GM18873 (cell line): ENCODE data around the gene B9D2.

Experiments
- ATAC-seq: cut with Tn5 transposase; IDR thresholded peaks from one replicate; pipeline ENCODE4 v1.9.1; 2021; ENCODE audit warnings: mild to moderate bottlenecking, moderate library complexity, moderate number of reproducible peaks; ENCODE audit not compliant: unreplicated experiment, low FRiP score

B9D2 gene

GRCh38 chr19:41330946-41331678 is 32.8 kb downstream of the B9D2 start:
- ATAC-seq = no peak

- no peak for ATAC-seq
Measured at GRCh38 chr19:41330481-41330880, 33.5 kb downstream of the B9D2 start.

GRCh38 chr19:41328842-41329225 is 35.1 kb downstream of the B9D2 start:
- no peak for ATAC-seq

GRCh38 chr19:41328157-41328841 is 35.6 kb downstream of the B9D2 start:
- ATAC-seq = peak; percentile 3

- ATAC-seq = peak; percentile 49
Measured at GRCh38 chr19:41327576-41328156, 36.3 kb downstream of the B9D2 start.

- no peak for ATAC-seq
Measured at GRCh38 chr19:41327076-41327575, 36.8 kb downstream of the B9D2 start.

- no peak for ATAC-seq
Measured at GRCh38 chr19:41325947-41326706, 37.8 kb downstream of the B9D2 start.

GRCh38 chr19:41325640-41325946 is 38.4 kb downstream of the B9D2 start:
- ATAC-seq = no peak

GRCh38 chr19:41324921-41325639 is 38.9 kb downstream of the B9D2 start:
- ATAC-seq = no peak

- no peak for ATAC-seq
Measured at GRCh38 chr19:41324231-41324702, 39.7 kb downstream of the B9D2 start.

- no peak for ATAC-seq
Measured at GRCh38 chr19:41323430-41324125, 40.4 kb downstream of the B9D2 start.

GRCh38 chr19:41323023-41323422 is 40.9 kb downstream of the B9D2 start:
- no peak for ATAC-seq

- ATAC-seq = no peak
Measured at GRCh38 chr19:41322451-41322850, 41.5 kb downstream of the B9D2 start.

GRCh38 chr19:41321600-41322270 is 42.2 kb downstream of the B9D2 start:
- ATAC-seq = no peak

GRCh38 chr19:41321204-41321599 is 42.7 kb downstream of the B9D2 start:
- ATAC-seq = no peak

- no peak for ATAC-seq
Measured at GRCh38 chr19:41320568-41320967, 43.4 kb downstream of the B9D2 start.

- no peak for ATAC-seq
Measured at GRCh38 chr19:41320185-41320518, 43.8 kb downstream of the B9D2 start.

GRCh38 chr19:41319500-41320184 is 44.3 kb downstream of the B9D2 start:
- ATAC-seq = no peak
